Measurements from ENCODE around the gene CLMP.
"Not testable (repeated sequence)": the region's sequence is repeated elsewhere in the genome, so short reads cannot be mapped to it uniquely, and the experiment has no call there.

CLMP gene

DNA sequence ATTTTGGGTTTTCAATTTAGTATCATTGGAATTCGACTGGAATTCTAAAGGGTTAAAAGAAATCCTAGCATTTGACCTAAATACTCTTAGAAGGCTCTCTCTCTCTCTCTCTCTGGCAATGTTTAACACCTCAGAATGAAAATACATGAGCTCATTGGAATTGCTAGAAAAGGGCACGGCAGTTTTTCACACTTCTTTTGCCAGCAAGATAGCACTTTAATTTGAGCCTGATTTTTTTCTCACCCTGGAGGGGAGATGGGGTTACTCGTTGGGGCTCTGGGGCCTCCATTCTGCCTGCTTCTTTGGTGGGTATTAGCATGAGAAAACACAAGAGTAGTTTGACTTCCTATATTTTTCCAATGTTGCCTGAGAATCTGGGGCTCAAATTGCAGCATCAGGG lies 22.8 kb upstream of the CLMP start:
- FAIRE-seq = no peak

DNA sequence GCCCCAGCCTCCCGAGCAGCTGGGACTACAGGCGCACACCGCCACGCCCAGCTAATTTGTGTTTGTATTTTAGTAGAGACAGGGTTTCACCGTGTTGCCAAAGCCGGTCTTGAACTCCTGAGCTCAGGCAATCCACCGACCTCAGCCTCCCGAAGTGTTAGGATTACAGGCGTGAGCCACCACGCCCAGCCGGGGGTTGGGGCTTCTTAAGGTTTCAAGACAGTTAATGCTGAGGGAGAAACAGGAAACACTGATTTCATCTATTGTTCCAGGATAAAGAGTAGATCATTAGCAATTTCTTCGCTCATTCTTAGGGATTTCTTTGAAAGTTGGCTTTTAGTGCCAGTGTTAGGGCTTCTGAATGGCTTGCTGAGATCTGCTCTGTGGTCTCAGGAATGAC lies 21.2 kb upstream of the CLMP start:
- no peak for FAIRE-seq

DNA sequence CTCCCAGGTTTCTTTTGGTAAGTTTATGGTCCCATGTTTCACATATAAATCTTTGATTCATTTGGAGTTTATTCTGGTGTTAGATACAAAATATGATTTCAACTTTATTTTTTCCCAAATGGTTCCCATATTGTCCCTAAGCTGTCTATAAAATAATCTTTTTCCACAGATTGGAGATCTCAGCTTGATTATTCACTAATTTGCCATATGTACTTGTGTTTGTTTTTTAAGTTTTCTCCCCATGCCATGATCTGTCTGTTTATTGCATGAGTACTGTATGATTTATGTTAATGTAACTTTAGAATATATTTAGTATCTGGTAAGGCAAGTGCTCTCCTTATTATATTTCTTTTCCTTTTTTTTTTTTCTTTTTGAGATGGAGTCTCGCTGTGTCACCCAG lies 19.9 kb upstream of the CLMP start:
- FAIRE-seq = no peak

- no peak for FAIRE-seq
Measured at GRCh38 chr11:123214396-123214795, 19.3 kb upstream of the CLMP start.

- FAIRE-seq = no peak
Measured at GRCh38 chr11:123213307-123213771, 18.3 kb upstream of the CLMP start.

- FAIRE-seq = no peak
Measured at GRCh38 chr11:123212406-123212805, 17.4 kb upstream of the CLMP start.

DNA sequence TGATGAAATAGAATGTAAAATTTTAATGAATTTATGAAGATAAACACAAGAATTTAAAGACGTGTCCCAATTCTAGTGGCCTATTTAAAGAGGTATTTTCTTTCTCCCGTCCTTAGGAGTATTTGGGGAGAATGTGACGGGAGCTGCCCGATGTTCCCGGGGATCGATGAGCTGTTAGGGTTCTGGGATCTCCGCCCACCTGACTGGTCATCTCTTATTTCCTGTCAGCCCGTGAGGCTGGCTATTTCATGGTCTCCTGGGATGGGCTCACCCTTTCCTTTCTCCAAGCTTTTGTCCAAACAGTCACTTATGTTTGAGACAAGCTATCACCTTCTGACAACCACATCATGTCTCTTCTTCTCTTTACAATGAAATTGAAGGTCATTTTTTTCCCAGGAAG lies 16.9 kb upstream of the CLMP start:
- no peak for FAIRE-seq

GRCh38 chr11:123211149-123211852 lies 16.3 kb upstream of the CLMP start:
- no peak for FAIRE-seq

DNA sequence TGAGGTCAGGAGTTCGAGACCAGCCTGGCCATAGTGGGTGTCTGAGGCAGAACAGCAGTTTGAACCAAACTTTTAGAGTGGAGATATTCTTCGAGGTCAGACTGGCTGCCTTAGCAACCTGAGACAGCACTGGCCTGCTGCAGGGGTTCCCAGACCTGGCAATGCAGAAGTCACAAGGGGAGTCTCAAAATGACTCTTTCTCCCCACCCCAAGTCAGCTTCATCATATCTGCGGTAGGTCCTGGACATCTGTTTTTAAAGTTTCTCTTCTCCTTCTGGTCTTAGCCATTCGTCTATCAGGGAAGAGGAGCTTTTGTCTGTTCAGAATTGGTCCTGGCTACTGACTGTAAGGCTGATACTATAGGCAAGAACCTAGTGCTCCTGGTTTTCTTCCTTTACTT lies 14.5 kb upstream of the CLMP start:
- FAIRE-seq = no peak

DNA sequence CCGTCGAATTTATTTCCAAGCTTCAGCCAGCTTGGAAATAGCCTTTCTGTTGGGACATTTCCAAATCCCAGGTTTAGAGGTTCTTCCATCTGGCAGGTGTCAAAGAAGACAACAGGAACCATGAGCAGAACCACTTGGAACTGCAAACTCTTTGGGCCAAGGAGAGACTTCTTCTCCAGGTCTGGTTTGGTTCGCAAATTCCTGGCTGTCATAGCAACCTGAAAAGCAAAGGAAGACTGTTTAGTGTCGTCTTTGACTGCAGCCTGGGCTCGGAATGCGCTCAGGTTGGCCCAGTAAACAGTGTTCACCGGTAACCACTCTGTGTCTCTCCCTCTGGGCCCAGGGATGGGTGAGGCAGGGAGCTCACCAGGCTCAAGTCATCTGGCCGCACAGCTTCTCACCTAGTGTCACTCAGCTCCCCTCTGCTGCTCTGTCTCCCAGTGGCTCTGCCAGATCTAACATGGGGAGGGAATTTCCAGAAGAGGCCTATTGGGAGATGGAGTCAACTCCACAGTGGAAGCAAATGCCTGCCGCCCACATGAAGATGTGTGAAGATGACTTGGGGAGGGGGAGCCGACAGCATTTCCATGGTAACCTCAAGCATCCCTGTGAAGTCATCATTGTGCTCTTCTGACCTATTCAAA lies 11.9 kb upstream of the CLMP start:
- FAIRE-seq = no peak

- FAIRE-seq = not testable (repeated sequence)
Measured at GRCh38 chr11:123206055-123206454, 11.0 kb upstream of the CLMP start.

DNA sequence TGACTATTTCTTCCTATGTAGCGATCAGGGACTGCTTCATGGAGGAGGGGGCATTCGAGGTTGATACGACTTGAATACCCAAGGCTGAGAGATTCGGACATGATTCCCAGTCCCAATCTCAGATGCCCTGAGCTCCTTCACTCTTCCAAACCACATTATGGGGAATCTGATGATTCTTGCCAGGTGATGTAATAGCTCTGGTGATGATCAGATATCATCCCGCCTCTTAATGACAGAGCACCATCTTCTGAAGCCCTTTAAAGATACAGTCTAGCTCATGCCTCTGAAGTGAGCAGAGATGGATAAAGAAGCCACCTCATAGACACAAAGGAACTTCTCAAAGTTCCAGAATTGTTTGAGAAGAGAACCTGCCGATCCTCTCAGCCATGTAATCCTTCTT lies 8.9 kb upstream of the CLMP start:
- no peak for FAIRE-seq

- no peak for FAIRE-seq
Measured at GRCh38 chr11:123203471-123203870, 8.4 kb upstream of the CLMP start.

DNA sequence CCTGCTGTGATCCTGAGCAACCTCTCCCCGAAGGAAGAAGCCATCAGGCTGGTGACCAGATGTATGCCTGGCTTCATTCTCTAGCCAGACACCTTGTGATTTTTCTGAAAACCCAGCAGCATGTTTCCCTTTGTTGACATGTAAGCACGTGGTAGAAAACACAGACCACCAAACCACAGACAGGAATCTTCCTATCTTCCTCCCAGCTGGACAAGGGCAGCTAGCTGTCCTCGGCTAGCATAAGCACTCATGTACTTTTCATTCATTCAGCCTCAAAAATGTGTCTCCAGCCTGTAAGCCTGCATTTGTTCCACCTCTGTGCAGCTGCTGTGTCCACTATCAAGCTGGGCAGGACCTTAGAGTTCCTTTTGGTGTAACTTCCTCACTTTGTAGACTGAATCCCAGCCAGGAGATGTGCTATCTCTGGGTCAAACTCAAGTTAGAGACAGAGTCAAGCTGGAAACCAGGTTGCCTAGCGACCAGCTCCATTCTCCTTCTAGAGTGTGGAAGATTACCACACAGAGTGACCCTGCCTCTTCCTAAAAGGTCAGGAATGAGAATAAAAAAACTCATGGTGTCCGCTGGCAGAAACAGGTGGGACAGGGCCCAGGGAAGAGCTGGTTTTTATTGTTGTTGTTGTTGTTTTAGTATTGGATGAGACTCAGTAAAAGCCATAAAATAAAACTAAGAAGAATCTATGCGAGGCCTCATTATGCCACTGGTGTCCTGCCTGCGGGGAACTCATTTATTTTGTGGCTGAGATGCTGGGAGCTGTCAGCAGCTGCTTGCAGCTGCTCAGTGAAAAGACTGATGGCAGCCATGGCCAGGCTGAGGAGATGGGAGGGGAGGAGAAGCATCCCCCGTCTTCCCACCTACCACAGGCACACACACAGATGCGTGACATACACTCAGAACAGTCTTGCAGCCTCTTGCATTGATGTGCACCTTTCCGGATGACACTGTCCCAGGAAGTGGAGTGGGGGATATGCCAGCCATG lies 7.4 kb upstream of the CLMP start:
- no peak for FAIRE-seq

- no peak for FAIRE-seq
Measured at GRCh38 chr11:123200264-123200663, 5.2 kb upstream of the CLMP start.

DNA sequence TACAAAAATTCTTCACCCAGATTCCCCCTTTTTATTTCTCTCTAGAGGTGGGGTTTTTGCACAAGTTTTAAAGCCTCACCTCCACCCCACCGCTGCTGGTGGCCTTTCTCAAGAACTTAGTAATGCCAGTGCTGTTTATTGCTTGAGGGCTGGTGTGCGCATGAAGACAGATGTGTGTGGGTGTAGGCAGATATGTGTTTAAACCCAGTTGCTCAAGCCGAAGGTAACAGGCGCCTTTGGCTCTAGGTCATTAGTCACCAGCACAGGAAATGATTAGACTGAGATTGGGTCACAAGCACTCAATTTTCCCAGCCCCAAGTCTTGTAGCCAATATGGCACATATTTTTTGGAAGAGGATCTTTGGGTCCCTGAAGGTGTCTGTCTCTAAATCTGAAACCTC lies 2.7 kb upstream of the CLMP start:
- no peak for FAIRE-seq

GRCh38 chr11:123196060-123196714 lies 1.1 kb upstream of the CLMP start:
- no peak for FAIRE-seq

GRCh38 chr11:123194337-123195187 lies 486 bp downstream of the CLMP start:
- no peak for FAIRE-seq

DNA sequence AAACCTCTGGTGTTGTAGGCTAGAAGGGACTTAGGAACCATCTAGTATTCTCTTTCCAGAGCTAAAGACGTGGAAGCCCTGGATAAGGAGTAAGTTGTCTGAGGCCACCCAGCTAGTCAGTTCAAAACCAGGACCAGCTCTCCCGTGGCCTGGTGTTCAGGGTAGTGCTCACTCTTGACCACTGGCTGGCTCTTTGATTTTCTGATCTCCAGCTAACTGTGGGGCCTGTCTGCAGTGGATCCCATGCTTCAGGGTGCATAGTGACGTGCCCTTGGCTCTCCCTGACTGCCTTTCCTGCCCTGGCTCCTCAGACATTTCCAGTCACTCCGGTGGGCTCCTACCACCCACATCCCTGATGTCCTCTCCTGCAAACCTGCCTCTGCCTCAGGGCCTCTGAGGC lies 1.3 kb downstream of the CLMP start:
- no peak for FAIRE-seq

- no peak for FAIRE-seq
Measured at GRCh38 chr11:123191939-123192338, 3.1 kb downstream of the CLMP start.

GRCh38 chr11:123190518-123190917 lies 4.5 kb downstream of the CLMP start:
- FAIRE-seq = no peak
